DND-41 (cell line): ENCODE results near the gene BLOC1S5.

Experiments used
- ATAC-seq: fragments of 200-7000 bp; cut with Tn5 transposase; 3 replicates; pipeline ENCODE4 v1.9.1; 2021; ENCODE audit warnings: low read depth; ENCODE audit not compliant: insufficient read depth
- DNase-seq: peaks from one replicate; pipeline ENCODE4 v3.0.0-alpha.2; 2020
- H2AFZ ChIP-seq: 2 replicates; pipeline ENCODE4 v1.6.0; 2012; ENCODE audit warnings: low read depth, low read length
- H3K27ac ChIP-seq: 2 replicates; pipeline ENCODE4 v1.5.1; 2012; ENCODE audit warnings: low read length, inconsistent platforms
- H3K27me3 ChIP-seq: fragments of 200-600 bp; sonication (generic); 2 replicates; pipeline ENCODE4 v1.6.0; 2012; ENCODE audit warnings: low read length, mild to moderate bottlenecking, inconsistent platforms; ENCODE audit not compliant: insufficient read depth, poor library complexity
- H3K36me3 ChIP-seq: 2 replicates; pipeline ENCODE4 v1.5.1; 2012; ENCODE audit warnings: low read length, inconsistent platforms; ENCODE audit not compliant: insufficient read depth
- H3K4me1 ChIP-seq: 2 replicates; pipeline ENCODE4 v1.5.1; 2012; ENCODE audit warnings: mild to moderate bottlenecking, low read length; ENCODE audit not compliant: insufficient read depth
- H3K4me2 ChIP-seq: 2 replicates; pipeline ENCODE4 v1.6.0; 2012; ENCODE audit warnings: mild to moderate bottlenecking, moderate library complexity, low read length, inconsistent platforms; ENCODE audit not compliant: insufficient read depth
- H3K4me3 ChIP-seq, 2 experiments: fragments of 200-600 bp in 1 of 2; shearing (Covaris generic) in 1 of 2; 2 replicates each; pipeline ENCODE4 v1.5.1; 2012 to 2016; ENCODE audit warnings: inconsistent platforms in 2 of 2, low read length in 2 of 2, mild to moderate bottlenecking in 2 of 2, low read depth in 1 of 2, moderate library complexity in 1 of 2
- H3K79me2 ChIP-seq: 2 replicates; pipeline ENCODE4 v1.6.0; 2012; ENCODE audit warnings: low read length, inconsistent platforms; ENCODE audit not compliant: insufficient read depth
- H3K9ac ChIP-seq: 2 replicates; pipeline ENCODE4 v1.6.0; 2012; ENCODE audit warnings: low read depth, mild to moderate bottlenecking, inconsistent platforms, low read length, moderate library complexity
- H3K9me3 ChIP-seq: 2 replicates; pipeline ENCODE4 v1.5.1; 2012; ENCODE audit warnings: low read length, moderate library complexity, mild to moderate bottlenecking, inconsistent platforms; ENCODE audit not compliant: insufficient read depth, severe bottlenecking
- H4K20me1 ChIP-seq: 2 replicates; pipeline ENCODE4 v1.6.0; 2012; ENCODE audit warnings: low read length; ENCODE audit not compliant: insufficient read depth
- EZH2 ChIP-seq: IDR thresholded peaks from 3 replicates; pipeline ENCODE4 v1.6.1; 2012; ENCODE audit warnings: borderline replicate concordance, low read depth, mild to moderate bottlenecking, moderate library complexity, low read length, inconsistent platforms; ENCODE audit not compliant: severe bottlenecking
- TF ChIP-seq, protein P1 (sequence below): IDR thresholded peaks from 2 replicates; pipeline ENCODE4 v1.5.1; 2012; ENCODE audit warnings: borderline replicate concordance, low read length, moderate library complexity, mild to moderate bottlenecking; ENCODE audit not compliant: poor library complexity, severe bottlenecking; ENCODE audit errors: extremely low read depth

Gene BLOC1S5

DNA sequence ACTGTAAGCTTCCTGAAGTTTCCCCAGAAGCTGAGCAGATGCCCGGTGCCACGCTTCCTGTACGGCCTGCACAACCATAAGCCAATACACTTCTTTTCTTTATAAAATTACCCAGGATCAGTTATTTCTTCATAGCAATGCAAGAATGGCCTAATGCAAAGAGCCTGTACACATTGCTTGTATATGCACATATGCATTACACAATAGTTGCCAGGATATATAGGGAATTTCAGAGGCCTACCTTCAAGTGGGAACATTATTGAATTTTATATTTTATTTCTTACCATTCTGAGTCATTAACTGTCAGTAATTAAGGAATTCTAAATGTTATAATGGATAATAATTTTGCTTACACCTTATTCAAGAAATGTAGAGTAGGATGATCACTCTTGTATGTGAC lies 93.6 kb downstream of the BLOC1S5 start:
- no peaks in the 10 kb centered on the region for H3K27me3 ChIP-seq
- H3K9ac ChIP-seq = no peak overlapping the region
- no peak overlapping the region for H3K27ac ChIP-seq
- no peaks in the 10 kb centered on the region for H3K79me2 ChIP-seq
- H2AFZ ChIP-seq = no peak overlapping the region
- no peak for DNase-seq
- no peaks in the 10 kb centered on the region for H3K36me3 ChIP-seq
- H3K9me3 ChIP-seq = peaks cover 9% of the 10 kb centered on the region
- H3K4me2 ChIP-seq = no peak overlapping the region
- no peak overlapping the region for H3K4me3 ChIP-seq
- ATAC-seq = no peak
- no peaks in the 10 kb centered on the region for H3K4me1 ChIP-seq
- H4K20me1 ChIP-seq = no peaks in the 10 kb centered on the region
- TF ChIP-seq, protein P1, sequence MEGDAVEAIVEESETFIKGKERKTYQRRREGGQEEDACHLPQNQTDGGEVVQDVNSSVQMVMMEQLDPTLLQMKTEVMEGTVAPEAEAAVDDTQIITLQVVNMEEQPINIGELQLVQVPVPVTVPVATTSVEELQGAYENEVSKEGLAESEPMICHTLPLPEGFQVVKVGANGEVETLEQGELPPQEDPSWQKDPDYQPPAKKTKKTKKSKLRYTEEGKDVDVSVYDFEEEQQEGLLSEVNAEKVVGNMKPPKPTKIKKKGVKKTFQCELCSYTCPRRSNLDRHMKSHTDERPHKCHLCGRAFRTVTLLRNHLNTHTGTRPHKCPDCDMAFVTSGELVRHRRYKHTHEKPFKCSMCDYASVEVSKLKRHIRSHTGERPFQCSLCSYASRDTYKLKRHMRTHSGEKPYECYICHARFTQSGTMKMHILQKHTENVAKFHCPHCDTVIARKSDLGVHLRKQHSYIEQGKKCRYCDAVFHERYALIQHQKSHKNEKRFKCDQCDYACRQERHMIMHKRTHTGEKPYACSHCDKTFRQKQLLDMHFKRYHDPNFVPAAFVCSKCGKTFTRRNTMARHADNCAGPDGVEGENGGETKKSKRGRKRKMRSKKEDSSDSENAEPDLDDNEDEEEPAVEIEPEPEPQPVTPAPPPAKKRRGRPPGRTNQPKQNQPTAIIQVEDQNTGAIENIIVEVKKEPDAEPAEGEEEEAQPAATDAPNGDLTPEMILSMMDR = no peak
- no peak for TF ChIP-seq EZH2
